Activated CD4-positive, alpha-beta T cell treated with anti-CD3 and anti-CD28 coated beads for 48 hours (primary cell): ENCODE results near the gene RBM18.
A peak's percentile ranks its signal among the peaks of the same experiment; 100 is the strongest.

Experiments used
- DNase-seq: peaks from one replicate; pipeline ENCODE4 v3.0.0-alpha.2; 2020

RBM18 gene

GRCh38 chr9:122264360-122265148 lies at the start of gene RBM18, which contains the start of gene MRRF:
Gene RBM18 (minus strand): TSS chr9:122264840. CDS start chr9:122261492, 3,348 bp downstream.
Gene MRRF (plus strand): TSS chr9:122264882. CDS start chr9:122270892, 6,010 bp downstream.
- DNase-seq: peak; percentile 92

GRCh38 chr9:122314165-122314564 lies 49.5 kb upstream of the RBM18 start:
- DNase-seq: no peak

GRCh38 chr9:122309861-122310260 lies 45.2 kb upstream of the RBM18 start:
- DNase-seq: no peak

- DNase-seq: no peak
Observed at GRCh38 chr9:122307925-122308324, 43.3 kb upstream of the RBM18 start.

GRCh38 chr9:122307061-122307460 lies 42.4 kb upstream of the RBM18 start:
- DNase-seq: no peak

- DNase-seq: no peak
Observed at GRCh38 chr9:122302237-122303093, 37.8 kb upstream of the RBM18 start.

GRCh38 chr9:122297512-122297911 lies 32.9 kb upstream of the RBM18 start:
- DNase-seq: no peak

GRCh38 chr9:122294531-122294930 lies 29.9 kb upstream of the RBM18 start:
- no peak for DNase-seq

- no peak for DNase-seq
Observed at GRCh38 chr9:122291458-122291857, 26.8 kb upstream of the RBM18 start.

- DNase-seq: no peak
Observed at GRCh38 chr9:122287214-122287720, 22.6 kb upstream of the RBM18 start.

GRCh38 chr9:122286764-122287163 lies 22.1 kb upstream of the RBM18 start:
- DNase-seq: no peak

- DNase-seq: no peak
Observed at GRCh38 chr9:122281368-122281767, 16.7 kb upstream of the RBM18 start.

- no peak for DNase-seq
Observed at GRCh38 chr9:122277285-122277897, 12.8 kb upstream of the RBM18 start.

GRCh38 chr9:122276096-122276495 lies 11.5 kb upstream of the RBM18 start:
- no peak for DNase-seq

GRCh38 chr9:122274055-122274454 lies 9.4 kb upstream of the RBM18 start:
- DNase-seq: no peak

- no peak for DNase-seq
Observed at GRCh38 chr9:122268041-122268814, 3.6 kb upstream of the RBM18 start.

- DNase-seq: no peak
Observed at GRCh38 chr9:122265149-122265915, 692 bp upstream of the RBM18 start.

GRCh38 chr9:122263699-122264349 lies 816 bp downstream of the RBM18 start:
- DNase-seq: no peak

- no peak for DNase-seq
Observed at GRCh38 chr9:122262073-122262472, 2.6 kb downstream of the RBM18 start.

- no peak for DNase-seq
Observed at GRCh38 chr9:122261469-122261881, 3.2 kb downstream of the RBM18 start.

- DNase-seq: no peak
Observed at GRCh38 chr9:122258886-122259415, 5.7 kb downstream of the RBM18 start.
